ENCODE data around the gene MLC1.

- TF ChIP-seq CTCF (IDR thresholded peaks at IDR 0.05) (no peak; the same call in 1 of the 2 replicates), REST (IDR thresholded peaks at IDR 0.05; ENCODE audit: insufficient read depth in 1 of 2, low read depth in 2 of 2, low read length in 1 of 2) (no peak)
These were observed 57.3 kb downstream of the MLC1 start for GRCh38 chr22:50027639-50028537.
